Neural progenitor cell (in vitro differentiated cells): ENCODE data around the gene LRP1B.

Source experiments
- EZH2 ChIP-seq: fragments of 200-600 bp; sonication (generic); IDR thresholded peaks from 2 replicates; pipeline ENCODE4 v1.6.1; 2017; ENCODE audit warnings: antibody characterized with exemption, mild to moderate bottlenecking, moderate library complexity
- EZH2phosphoT487 ChIP-seq: fragments of 200-600 bp; sonication (generic); IDR thresholded peaks from 2 replicates; pipeline ENCODE4 v1.6.1; 2017; ENCODE audit warnings: antibody characterized with exemption
- TF ChIP-seq, protein P1 (sequence below): fragments of 200-600 bp; sonication (generic); IDR thresholded peaks from 2 replicates; pipeline ENCODE4 v1.5.1; 2017; ENCODE audit warnings: antibody characterized with exemption, mild to moderate bottlenecking

DNA sequence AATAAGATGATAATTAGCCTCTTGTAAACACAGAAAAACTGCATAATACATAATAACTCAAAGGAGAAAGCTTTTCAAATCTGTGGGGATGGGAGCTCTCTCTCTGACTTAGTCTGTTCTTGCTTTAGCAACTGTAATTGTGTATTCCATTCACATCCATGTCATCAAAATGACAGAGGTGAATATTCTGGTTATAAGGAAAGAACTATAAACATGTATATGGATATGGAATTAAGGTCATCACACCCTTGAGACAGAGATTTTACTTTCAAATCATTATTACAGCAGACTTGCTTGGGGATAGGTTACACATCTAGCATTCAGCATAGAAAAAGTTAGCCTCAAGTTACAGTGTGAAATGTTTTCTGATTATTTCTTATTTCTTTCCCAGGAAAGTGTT, 497.7 kb downstream of the LRP1B start:
- TF ChIP-seq, protein P1, sequence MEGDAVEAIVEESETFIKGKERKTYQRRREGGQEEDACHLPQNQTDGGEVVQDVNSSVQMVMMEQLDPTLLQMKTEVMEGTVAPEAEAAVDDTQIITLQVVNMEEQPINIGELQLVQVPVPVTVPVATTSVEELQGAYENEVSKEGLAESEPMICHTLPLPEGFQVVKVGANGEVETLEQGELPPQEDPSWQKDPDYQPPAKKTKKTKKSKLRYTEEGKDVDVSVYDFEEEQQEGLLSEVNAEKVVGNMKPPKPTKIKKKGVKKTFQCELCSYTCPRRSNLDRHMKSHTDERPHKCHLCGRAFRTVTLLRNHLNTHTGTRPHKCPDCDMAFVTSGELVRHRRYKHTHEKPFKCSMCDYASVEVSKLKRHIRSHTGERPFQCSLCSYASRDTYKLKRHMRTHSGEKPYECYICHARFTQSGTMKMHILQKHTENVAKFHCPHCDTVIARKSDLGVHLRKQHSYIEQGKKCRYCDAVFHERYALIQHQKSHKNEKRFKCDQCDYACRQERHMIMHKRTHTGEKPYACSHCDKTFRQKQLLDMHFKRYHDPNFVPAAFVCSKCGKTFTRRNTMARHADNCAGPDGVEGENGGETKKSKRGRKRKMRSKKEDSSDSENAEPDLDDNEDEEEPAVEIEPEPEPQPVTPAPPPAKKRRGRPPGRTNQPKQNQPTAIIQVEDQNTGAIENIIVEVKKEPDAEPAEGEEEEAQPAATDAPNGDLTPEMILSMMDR: no peak
- no peak for TF ChIP-seq EZH2phosphoT487
- TF ChIP-seq EZH2: no peak
